Measurements from ENCODE around the gene PARD3. TPM values are rescaled to one million over a fixed set of nuclear protein-coding genes. Genes with fewer than 3 reads are reported as not detected.
A peak's percentile ranks its signal among the peaks of the same experiment; 100 is the strongest.

PARD3 gene
- total RNA-seq, 2 donors from 2014 or later = 23.1 to 29.7 TPM

GRCh38 chr10:34776090-34776690 lies 38.9 kb downstream of the PARD3 start:
- no peak for ATAC-seq
- intact Hi-C loops (cut with DNase I) = no loop called here
- DNase-seq = no peak

GRCh38 chr10:34775044-34775637 lies 40.0 kb downstream of the PARD3 start:
- ATAC-seq (no peak), DNase-seq (no peak)
- intact Hi-C loops (cut with DNase I) = no loop called here

- intact Hi-C loops (cut with DNase I) = no loop called here
Measured at GRCh38 chr10:34773636-34774630, 41.2 kb downstream of the PARD3 start.

GRCh38 chr10:34771525-34771924 lies 43.6 kb downstream of the PARD3 start:
- intact Hi-C loops (cut with DNase I) = no loop called here
- DNase-seq = no peak
- no peak for ATAC-seq

More at GRCh38 chr10:34773636-34774630, 41.2 kb downstream of the PARD3 start:
- DNase-seq (no peak), ATAC-seq (no peak)

- ATAC-seq (no peak), DNase-seq (no peak)
- intact Hi-C loops (cut with DNase I) = no loop called here
Measured at GRCh38 chr10:34771106-34771505, 44.0 kb downstream of the PARD3 start.

- intact Hi-C loops (cut with DNase I) = no loop called here
Measured at GRCh38 chr10:34769899-34770298, 45.2 kb downstream of the PARD3 start.

GRCh38 chr10:34768972-34769330 lies 46.1 kb downstream of the PARD3 start:
- ATAC-seq (peak in 1 of 2 donors; percentile 3), DNase-seq (no peak)
- intact Hi-C loops (cut with DNase I) = no loop called here

More at GRCh38 chr10:34769899-34770298, 45.2 kb downstream of the PARD3 start:
- ATAC-seq = no peak
- DNase-seq = no peak

GRCh38 chr10:34768261-34768971 lies 46.7 kb downstream of the PARD3 start:
- DNase-seq = peak; percentile 83
- ATAC-seq = peak; percentile 95 to 97
- intact Hi-C loops (cut with DNase I) = no loop called here

- ATAC-seq = no peak
- intact Hi-C loops (cut with DNase I) = no loop called here
- DNase-seq = no peak
Measured at GRCh38 chr10:34766811-34767494, 48.1 kb downstream of the PARD3 start.

GRCh38 chr10:34766266-34766600 lies 48.9 kb downstream of the PARD3 start:
- ATAC-seq (peak; percentile 33 to 51), DNase-seq (no peak)
- intact Hi-C loops (cut with DNase I) = no loop called here

- intact Hi-C loops (cut with DNase I) = no loop called here
- no peak for DNase-seq
- ATAC-seq = no peak
Measured at GRCh38 chr10:34764472-34764946, 50.6 kb downstream of the PARD3 start.

- intact Hi-C loops (cut with DNase I) = no loop called here
- no peak for ATAC-seq
- DNase-seq = no peak
Measured at GRCh38 chr10:34762603-34763299, 52.3 kb downstream of the PARD3 start.

- DNase-seq (no peak), ATAC-seq (no peak)
- intact Hi-C loops (cut with DNase I) = no loop called here
Measured at GRCh38 chr10:34762156-34762555, 52.9 kb downstream of the PARD3 start.

GRCh38 chr10:34761453-34761852 lies 53.6 kb downstream of the PARD3 start:
- intact Hi-C loops (cut with DNase I) = no loop called here
- ATAC-seq = no peak

GRCh38 chr10:34760606-34761005 lies 54.5 kb downstream of the PARD3 start:
- ATAC-seq (peak; percentile 77 to 89), DNase-seq (no peak)
- intact Hi-C loops (cut with DNase I) = no loop called here

More at GRCh38 chr10:34761453-34761852, 53.6 kb downstream of the PARD3 start:
- no peak for DNase-seq

- DNase-seq = no peak
- intact Hi-C loops (cut with DNase I) = no loop called here
- ATAC-seq = no peak
Measured at GRCh38 chr10:34759837-34760215, 55.3 kb downstream of the PARD3 start.

- DNase-seq = no peak
- no peak for ATAC-seq
- intact Hi-C loops (cut with DNase I) = no loop called here
Measured at GRCh38 chr10:34759161-34759836, 55.8 kb downstream of the PARD3 start.
